Neutrophil (primary cell): ENCODE data around the gene ARRDC2.
"Not testable (repeated sequence)": the region's sequence is repeated elsewhere in the genome, so short reads cannot be mapped to it uniquely, and the experiment has no call there.

Experiments
- H3K27ac ChIP-seq: fragments of 200-600 bp; sonication (generic); 2 replicates; pipeline ENCODE4 v1.5.1; 2016; ENCODE audit warnings: mild to moderate bottlenecking, moderate library complexity
- H3K27me3 ChIP-seq: fragments of 200-600 bp; sonication (generic); 2 replicates; pipeline ENCODE4 v1.6.0; 2016; ENCODE audit warnings: mild to moderate bottlenecking
- H3K36me3 ChIP-seq: fragments of 200-600 bp; sonication (generic); 2 replicates; pipeline ENCODE4 v1.5.1; 2017
- H3K4me1 ChIP-seq, 2 experiments: fragments of 200-600 bp in 1 of 2; sonication (generic) in 1 of 2; 1 replicate in 1 of 2; 2 replicates in 1 of 2; pipeline versions ENCODE4 v1.5.1 to v1.6.1; 2013 to 2016; ENCODE audit warnings: low read depth in 1 of 2, low read length in 1 of 2, mild to moderate bottlenecking in 1 of 2, moderate library complexity in 1 of 2; ENCODE audit not compliant: control insufficient read depth in 1 of 2, insufficient read depth in 1 of 2
- H3K4me3 ChIP-seq, 2 experiments: fragments of 200-600 bp in 1 of 2; sonication (generic) in 1 of 2; 1 replicate in 1 of 2; 2 replicates in 1 of 2; pipeline ENCODE4 v1.5.1; 2013 to 2016; ENCODE audit warnings: low read depth in 1 of 2, low read length in 1 of 2, mild to moderate bottlenecking in 1 of 2, moderate library complexity in 1 of 2
- H3K9me3 ChIP-seq: fragments of 200-600 bp; sonication (generic); 2 replicates; pipeline ENCODE4 v1.5.1; 2016
- TF ChIP-seq, protein P1 (sequence below): fragments of 200-600 bp; sonication (generic); IDR thresholded peaks from 2 replicates; pipeline ENCODE4 v1.5.1; 2016; ENCODE audit warnings: antibody characterized with exemption

Gene ARRDC2

DNA sequence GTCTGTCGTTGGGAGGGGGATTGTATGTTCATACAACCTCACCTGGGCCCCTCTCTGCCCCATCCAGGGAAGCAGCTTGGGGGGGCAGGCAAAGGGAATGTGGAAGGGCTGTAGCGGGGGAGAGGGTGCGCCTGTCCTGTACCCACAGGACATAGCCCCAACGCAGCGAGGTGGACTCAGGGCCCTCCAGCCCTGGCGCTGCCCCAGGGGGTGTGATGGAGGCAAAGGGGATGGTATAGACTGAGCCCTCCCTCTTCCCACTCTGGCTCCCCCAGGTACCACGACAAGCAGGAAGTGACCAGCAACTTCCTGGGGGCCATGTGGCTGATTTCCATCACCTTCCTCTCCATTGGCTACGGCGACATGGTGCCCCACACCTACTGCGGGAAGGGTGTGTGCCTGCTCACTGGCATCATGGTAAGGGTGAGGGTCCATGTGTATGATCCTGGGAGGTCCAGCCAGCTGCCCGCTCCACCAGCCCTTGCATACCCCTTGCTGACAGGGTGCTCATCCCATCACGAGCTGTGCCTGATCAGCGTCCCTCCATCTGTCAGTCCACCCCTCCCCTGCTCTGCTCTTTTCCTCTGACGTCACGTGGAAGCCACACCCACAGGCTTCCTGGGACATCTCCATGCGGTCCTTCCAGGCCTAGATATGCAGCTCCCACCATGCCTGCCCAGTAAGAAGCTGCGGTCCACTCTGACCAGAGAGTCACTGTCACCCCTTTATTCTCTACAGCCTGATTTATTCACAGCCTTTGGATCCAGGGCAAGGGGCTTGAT, 22.7 kb upstream of the ARRDC2 start:
- no peaks in the 10 kb centered on the region for H3K36me3 ChIP-seq
- H3K9me3 ChIP-seq, result no peaks in the 10 kb centered on the region
- no peaks in the 10 kb centered on the region for H3K4me1 ChIP-seq
- H3K4me3 ChIP-seq, result no peak overlapping the region
- TF ChIP-seq, protein P1, sequence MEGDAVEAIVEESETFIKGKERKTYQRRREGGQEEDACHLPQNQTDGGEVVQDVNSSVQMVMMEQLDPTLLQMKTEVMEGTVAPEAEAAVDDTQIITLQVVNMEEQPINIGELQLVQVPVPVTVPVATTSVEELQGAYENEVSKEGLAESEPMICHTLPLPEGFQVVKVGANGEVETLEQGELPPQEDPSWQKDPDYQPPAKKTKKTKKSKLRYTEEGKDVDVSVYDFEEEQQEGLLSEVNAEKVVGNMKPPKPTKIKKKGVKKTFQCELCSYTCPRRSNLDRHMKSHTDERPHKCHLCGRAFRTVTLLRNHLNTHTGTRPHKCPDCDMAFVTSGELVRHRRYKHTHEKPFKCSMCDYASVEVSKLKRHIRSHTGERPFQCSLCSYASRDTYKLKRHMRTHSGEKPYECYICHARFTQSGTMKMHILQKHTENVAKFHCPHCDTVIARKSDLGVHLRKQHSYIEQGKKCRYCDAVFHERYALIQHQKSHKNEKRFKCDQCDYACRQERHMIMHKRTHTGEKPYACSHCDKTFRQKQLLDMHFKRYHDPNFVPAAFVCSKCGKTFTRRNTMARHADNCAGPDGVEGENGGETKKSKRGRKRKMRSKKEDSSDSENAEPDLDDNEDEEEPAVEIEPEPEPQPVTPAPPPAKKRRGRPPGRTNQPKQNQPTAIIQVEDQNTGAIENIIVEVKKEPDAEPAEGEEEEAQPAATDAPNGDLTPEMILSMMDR, result no peak
- peaks cover 6% of the 10 kb centered on the region for H3K27me3 ChIP-seq
- no peak overlapping the region for H3K27ac ChIP-seq

DNA sequence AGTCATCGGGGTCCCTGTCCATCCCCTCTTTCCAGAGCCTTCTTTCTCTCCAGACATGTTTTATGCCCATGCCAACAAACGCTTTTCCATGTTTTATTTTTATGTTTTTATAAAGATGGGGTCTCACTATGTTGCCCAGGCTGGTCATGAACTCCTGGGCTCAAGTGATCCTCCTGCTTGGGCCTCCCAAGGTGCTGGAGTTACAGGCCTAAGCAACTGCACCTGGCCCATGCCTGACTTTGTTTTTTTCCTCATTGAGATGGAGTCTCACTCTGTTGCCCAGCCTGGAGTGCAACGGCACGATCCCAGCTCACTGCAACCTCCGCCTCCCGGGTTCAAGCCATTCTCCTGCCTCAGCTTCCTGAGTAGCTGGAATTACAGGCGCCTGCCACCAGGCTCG, 21.4 kb upstream of the ARRDC2 start:
- not testable (repeated sequence) for H3K4me1 ChIP-seq, H3K36me3 ChIP-seq, H3K27ac ChIP-seq, H3K9me3 ChIP-seq, H3K27me3 ChIP-seq, H3K4me3 ChIP-seq

DNA sequence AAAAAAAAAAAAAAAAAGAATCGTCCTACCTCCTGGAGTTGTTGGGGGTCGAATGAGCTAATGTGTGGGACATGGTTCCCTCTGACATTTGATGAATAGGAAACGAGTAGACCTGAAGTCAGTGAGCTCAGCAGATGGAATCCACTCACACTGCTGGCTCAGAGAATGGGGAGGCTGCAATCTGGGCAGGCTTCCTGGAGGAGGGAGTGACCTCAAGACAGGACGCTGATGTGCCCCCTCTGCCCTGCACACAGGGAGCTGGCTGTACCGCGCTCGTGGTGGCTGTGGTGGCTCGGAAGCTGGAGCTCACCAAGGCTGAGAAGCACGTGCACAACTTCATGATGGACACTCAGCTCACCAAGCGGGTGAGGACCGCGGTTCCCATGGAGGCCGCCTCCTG, 19.8 kb upstream of the ARRDC2 start:
- Histone ChIP-seq H3K9me3 (no peaks in the 10 kb centered on the region), H3K4me1 (no peaks in the 10 kb centered on the region), H3K27ac (no peak overlapping the region), H3K27me3 (no peaks in the 10 kb centered on the region), H3K36me3 (no peaks in the 10 kb centered on the region), H3K4me3 (no peak overlapping the region)
- TF ChIP-seq, protein P1, result no peak

DNA sequence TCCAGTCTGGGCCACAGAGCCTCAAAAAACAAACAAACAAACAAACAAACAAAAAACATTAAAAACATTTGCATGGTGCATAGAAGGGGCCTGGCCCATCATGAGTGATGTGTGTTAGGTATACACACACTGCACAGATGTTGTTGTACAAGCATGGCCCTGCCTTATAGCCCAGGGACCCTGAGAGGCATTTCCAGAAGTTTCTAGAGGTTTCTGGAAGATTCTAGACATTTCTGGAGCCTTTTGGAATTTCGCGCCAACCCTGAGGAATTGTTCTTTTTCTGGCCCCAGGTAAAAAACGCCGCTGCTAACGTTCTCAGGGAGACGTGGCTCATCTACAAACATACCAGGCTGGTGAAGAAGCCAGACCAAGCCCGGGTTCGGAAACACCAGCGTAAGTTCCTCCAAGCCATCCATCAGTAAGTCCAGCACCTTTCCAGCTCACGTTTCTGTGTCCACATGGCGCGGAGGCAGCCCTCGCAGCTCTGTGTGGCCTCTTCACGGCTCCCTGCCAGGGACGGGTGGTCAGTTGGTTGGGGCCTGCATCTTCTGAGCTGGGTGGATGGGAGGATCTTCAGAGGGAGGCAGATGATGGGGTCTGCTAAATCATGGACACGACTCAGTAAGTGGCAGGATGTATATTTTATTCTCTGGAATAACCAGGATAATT, 18.4 kb upstream of the ARRDC2 start:
- TF ChIP-seq, protein P1, result no peak
- H3K4me1 ChIP-seq, result no peaks in the 10 kb centered on the region
- H3K27ac ChIP-seq, result no peak overlapping the region
- no peak overlapping the region for H3K4me3 ChIP-seq
- no peaks in the 10 kb centered on the region for H3K9me3 ChIP-seq
- peaks cover 13% of the 10 kb centered on the region for H3K27me3 ChIP-seq
- H3K36me3 ChIP-seq, result no peaks in the 10 kb centered on the region

DNA sequence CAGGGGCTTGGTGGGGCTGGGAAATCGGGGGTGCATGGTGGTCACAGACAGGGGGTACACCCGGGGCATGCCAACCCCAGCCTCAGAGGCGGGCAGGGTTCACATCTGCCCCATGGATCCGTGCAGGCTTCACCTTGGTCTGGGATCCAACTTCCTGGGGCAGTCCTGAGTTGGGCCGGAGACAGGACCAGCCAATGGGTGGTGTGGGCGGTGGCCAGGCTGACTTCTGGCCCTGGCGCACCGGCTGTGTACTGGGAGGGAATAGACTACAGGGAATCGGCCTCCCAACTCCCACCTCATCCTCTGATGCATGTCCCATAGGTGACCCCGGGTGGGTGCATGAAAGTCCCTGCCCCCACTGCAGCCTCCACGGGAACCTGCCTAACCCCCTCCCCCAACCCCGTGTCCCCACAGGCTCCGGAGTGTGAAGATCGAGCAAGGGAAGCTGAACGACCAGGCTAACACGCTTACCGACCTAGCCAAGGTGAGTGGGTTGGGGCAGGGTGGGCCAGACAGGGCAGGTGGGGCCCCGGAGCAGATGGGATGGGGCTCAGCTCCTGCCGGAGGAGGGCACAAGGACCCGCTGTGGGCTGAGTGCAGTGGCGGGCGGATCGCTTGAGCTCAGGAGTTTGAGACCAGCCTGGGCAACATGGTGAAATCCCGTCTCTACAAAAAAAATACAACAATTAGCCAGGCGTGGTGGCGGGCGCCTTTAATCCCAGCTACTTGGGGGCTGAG, 14.7 kb upstream of the ARRDC2 start:
- Histone ChIP-seq H3K27ac (no peak overlapping the region), H3K9me3 (no peaks in the 10 kb centered on the region), H3K4me1 (no peaks in the 10 kb centered on the region), H3K27me3 (peaks cover 36% of the 10 kb centered on the region), H3K36me3 (no peaks in the 10 kb centered on the region), H3K4me3 (no peak overlapping the region)
- TF ChIP-seq, protein P1, result no peak
